Measurements from ENCODE around the gene TPGS2. TPM values are rescaled to one million over a fixed set of nuclear protein-coding genes. Genes with fewer than 3 reads are reported as not detected.

TPGS2 gene
- total and polyA plus RNA-seq, 8 donors, result 36.7 to 230 (median 58.0) TPM

DNA sequence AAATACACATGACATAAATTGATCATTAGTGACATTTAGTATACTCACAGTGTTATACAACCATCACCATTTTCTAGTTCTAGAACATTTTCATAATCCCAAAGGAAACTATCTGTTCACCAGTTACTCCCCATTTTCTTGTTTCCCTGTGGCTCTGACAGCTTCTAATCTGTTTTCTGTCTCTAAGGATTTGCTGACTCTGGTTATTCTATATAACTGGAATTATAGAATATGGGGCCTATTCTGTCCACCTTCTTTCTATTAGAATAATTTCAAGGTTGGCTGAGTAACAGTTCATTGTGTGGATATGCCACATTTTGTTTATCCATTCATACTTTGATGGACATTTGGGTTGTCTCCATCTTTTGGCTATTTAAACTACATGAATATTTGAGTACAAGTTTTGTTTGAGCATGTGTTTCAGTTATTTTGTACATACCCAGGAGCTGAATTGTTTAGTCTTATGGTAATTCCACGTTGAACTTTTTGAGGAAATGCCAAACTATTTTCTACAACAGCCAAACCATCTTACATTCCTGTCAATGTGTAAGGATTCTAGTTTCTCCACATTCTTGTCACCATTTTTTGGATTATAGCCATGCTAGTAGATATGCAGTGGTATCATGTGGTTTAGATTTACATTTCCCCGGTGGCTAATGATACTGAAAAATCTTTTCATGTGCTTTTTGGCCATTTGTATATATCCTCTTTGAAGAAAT is 20.6 kb upstream of the TPGS2 start:
- H3K4me3 ChIP-seq, result no peak overlapping the region
- intact Hi-C loops (cut with DNase I; ENCODE audit: low total_unique reads), result no loop called here
- H3K9me3 ChIP-seq, result peaks cover 0 to 11% (median 2%) of the 10 kb centered on the region in 4 donors
- TF ChIP-seq POLR2A (IDR thresholded peaks at IDR 0.05) (no peak), EP300 (IDR thresholded peaks at IDR 0.05) (no peak), POLR2AphosphoS5 (IDR thresholded peaks at IDR 0.05) (no peak)
- TF ChIP-seq, protein P1, sequence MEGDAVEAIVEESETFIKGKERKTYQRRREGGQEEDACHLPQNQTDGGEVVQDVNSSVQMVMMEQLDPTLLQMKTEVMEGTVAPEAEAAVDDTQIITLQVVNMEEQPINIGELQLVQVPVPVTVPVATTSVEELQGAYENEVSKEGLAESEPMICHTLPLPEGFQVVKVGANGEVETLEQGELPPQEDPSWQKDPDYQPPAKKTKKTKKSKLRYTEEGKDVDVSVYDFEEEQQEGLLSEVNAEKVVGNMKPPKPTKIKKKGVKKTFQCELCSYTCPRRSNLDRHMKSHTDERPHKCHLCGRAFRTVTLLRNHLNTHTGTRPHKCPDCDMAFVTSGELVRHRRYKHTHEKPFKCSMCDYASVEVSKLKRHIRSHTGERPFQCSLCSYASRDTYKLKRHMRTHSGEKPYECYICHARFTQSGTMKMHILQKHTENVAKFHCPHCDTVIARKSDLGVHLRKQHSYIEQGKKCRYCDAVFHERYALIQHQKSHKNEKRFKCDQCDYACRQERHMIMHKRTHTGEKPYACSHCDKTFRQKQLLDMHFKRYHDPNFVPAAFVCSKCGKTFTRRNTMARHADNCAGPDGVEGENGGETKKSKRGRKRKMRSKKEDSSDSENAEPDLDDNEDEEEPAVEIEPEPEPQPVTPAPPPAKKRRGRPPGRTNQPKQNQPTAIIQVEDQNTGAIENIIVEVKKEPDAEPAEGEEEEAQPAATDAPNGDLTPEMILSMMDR (IDR thresholded peaks at IDR 0.05), result no peak
- no peaks in the 10 kb centered on the region for H3K27me3 ChIP-seq
- 25 to 45% (median 34%) methylated on average over 2 of the region's 2 CpGs for WGBS, 5 donors
- H3K4me1 ChIP-seq, result no peaks in the 10 kb centered on the region
- no peak overlapping the region for H3K27ac ChIP-seq
- peaks cover 0 to 12% (median 7%) of the 10 kb centered on the region in 4 donors for H3K36me3 ChIP-seq
- DNase-seq, result no peak

DNA sequence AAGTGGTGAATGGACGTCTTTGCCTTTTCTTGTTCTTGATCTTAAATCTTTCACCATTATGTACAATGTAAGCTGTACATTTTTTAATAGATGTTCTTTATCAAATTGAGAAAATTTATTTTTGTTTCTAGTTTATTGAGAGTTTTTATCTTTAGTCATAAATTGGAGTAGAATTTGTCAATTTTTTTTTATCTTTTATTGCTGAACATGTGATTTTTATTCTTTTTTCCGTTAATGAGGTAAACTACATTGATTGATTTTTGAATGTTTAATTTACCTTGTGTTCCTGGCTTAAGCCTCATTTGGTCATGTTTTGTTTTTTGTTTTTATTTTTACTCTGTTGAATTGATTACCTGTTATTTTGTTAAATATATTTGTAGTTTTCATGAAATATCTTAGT is 19.8 kb upstream of the TPGS2 start:
- H3K9me3 ChIP-seq, result peaks cover 0 to 11% (median 2%) of the 10 kb centered on the region in 4 donors
- intact Hi-C loops (cut with DNase I; ENCODE audit: low total_unique reads), result no loop called here
- DNase-seq, result no peak
- H3K4me3 ChIP-seq, result no peak overlapping the region
- TF ChIP-seq, protein P1 (IDR thresholded peaks at IDR 0.05), result no peak
- TF ChIP-seq POLR2A (IDR thresholded peaks at IDR 0.05) (no peak), POLR2AphosphoS5 (IDR thresholded peaks at IDR 0.05) (no peak), EP300 (IDR thresholded peaks at IDR 0.05) (no peak)
- no peaks in the 10 kb centered on the region for H3K4me1 ChIP-seq
- no peaks in the 10 kb centered on the region for H3K27me3 ChIP-seq
- H3K36me3 ChIP-seq, result peaks cover 0 to 8% (median 6%) of the 10 kb centered on the region in 4 donors
- 90 to 100% (median 97%) methylated on average over 2 of the region's 2 CpGs for WGBS, 5 donors
- H3K27ac ChIP-seq, result no peak overlapping the region

DNA sequence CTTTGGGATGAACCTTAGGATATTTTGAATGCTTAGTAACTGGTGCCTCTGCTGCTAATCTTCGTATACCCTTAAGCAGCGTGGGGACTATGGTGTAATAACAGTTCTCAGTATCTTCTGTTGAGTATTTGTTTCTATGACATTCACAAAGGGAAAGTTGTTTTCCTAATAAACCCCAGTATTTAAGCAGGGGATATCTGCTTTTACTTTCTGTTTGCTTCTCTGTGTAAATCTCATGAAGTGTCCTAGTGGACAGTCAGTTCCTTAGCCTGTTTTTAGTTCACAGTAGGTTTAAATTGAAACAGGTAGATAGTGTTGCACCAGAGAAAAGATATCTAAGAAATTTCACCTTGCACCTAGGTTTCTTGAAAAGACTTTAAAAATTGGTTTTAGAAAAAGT is 15.0 kb upstream of the TPGS2 start:
- Histone ChIP-seq H3K4me3 (no peak overlapping the region), H3K27me3 (no peaks in the 10 kb centered on the region), H3K27ac (no peak overlapping the region), H3K4me1 (no peaks in the 10 kb centered on the region), H3K9me3 (no peaks in the 10 kb centered on the region), H3K36me3 (peaks cover 0 to 20% (median 11%) of the 10 kb centered on the region in 4 donors)
- WGBS, 5 donors, result 56 to 77% (median 70%) methylated on average over 2 of the region's 2 CpGs
- TF ChIP-seq EP300 (IDR thresholded peaks at IDR 0.05) (no peak), POLR2AphosphoS5 (IDR thresholded peaks at IDR 0.05) (no peak), POLR2A (IDR thresholded peaks at IDR 0.05) (no peak)
- TF ChIP-seq, protein P1 (IDR thresholded peaks at IDR 0.05), result no peak
- intact Hi-C loops (cut with DNase I; ENCODE audit: low total_unique reads), result no loop called here
- DNase-seq, result no peak

DNA sequence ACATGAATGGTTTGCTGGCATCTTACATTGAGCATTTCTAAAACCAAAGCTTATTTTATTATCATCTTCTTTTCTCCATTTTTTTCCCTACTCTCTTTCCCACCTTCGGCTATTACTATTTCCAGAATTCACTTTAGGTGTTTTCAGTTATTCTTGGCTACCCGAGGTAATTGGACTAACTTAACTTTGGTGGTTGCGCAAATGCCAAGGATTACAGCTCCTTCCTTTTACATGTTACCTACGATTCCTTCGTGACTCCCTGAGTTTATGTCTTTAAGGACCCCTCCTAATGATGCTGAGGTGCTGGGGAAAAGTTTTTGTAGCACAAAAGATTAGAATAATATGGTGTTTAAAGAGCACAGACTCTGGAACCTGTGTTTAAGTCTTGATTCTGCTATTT is 14.4 kb upstream of the TPGS2 start:
- WGBS, 5 donors, result 96 to 98% (median 98%) methylated on average over 5 of the region's 5 CpGs
- H3K27ac ChIP-seq, result no peak overlapping the region

More for the DNA sequence above, 14.4 kb upstream of the TPGS2 start:
- no peak for TF ChIP-seq EP300 (IDR thresholded peaks at IDR 0.05)
- TF ChIP-seq, protein P1 (IDR thresholded peaks at IDR 0.05), result no peak
- TF ChIP-seq POLR2AphosphoS5 (IDR thresholded peaks at IDR 0.05), result no peak
- TF ChIP-seq POLR2A (IDR thresholded peaks at IDR 0.05), result no peak
- no peaks in the 10 kb centered on the region for H3K4me1 ChIP-seq
- no peaks in the 10 kb centered on the region for H3K9me3 ChIP-seq
- no peaks in the 10 kb centered on the region for H3K27me3 ChIP-seq
- intact Hi-C loops (cut with DNase I; ENCODE audit: low total_unique reads), result no loop called here
- H3K36me3 ChIP-seq, result peaks cover 0 to 25% (median 11%) of the 10 kb centered on the region in 4 donors
- no peak for DNase-seq
- no peak overlapping the region for H3K4me3 ChIP-seq

All from stomach (tissue), 9 donors.